ENCODE measurements around the gene RDH13. TPM values are rescaled to one million over a fixed set of nuclear protein-coding genes. Genes with fewer than 3 reads are reported as not detected.
"Not testable (repeated sequence)": the region's sequence is repeated elsewhere in the genome, so short reads cannot be mapped to it uniquely, and the experiment has no call there.

The RDH13 gene
- polyA plus RNA-seq, 5 donors = 7.4 to 15.0 (median 12.5) TPM

- no peak for DNase-seq
These were observed 44.7 kb downstream of the RDH13 start for GRCh38 chr19:55018216-55018615.

- DNase-seq = no peak
These were observed 46.9 kb downstream of the RDH13 start for GRCh38 chr19:55016017-55016416.

- no peak for DNase-seq
These were observed 47.8 kb downstream of the RDH13 start for GRCh38 chr19:55015126-55015525.

- DNase-seq = no peak
These were observed 48.2 kb downstream of the RDH13 start for GRCh38 chr19:55014714-55015113.

GRCh38 chr19:55013596-55013995, 49.4 kb downstream of the RDH13 start:
- no peak for DNase-seq

- DNase-seq = no peak
These were observed 50.6 kb downstream of the RDH13 start for GRCh38 chr19:55012306-55012705.

- DNase-seq = not testable (repeated sequence)
These were observed 52.4 kb downstream of the RDH13 start for GRCh38 chr19:55010561-55010960.

GRCh38 chr19:55008781-55009180, 54.2 kb downstream of the RDH13 start:
- DNase-seq = not testable (repeated sequence)

- not testable (repeated sequence) for DNase-seq
These were observed 54.8 kb downstream of the RDH13 start for GRCh38 chr19:55008189-55008588.

GRCh38 chr19:55007537-55007936, 55.4 kb downstream of the RDH13 start:
- not testable (repeated sequence) for DNase-seq

- DNase-seq = not testable (repeated sequence)
These were observed 56.2 kb downstream of the RDH13 start for GRCh38 chr19:55006795-55007194.

GRCh38 chr19:55005684-55006488, 57.1 kb downstream of the RDH13 start:
- DNase-seq = peak in 1 of 2 donors; percentile 4

- DNase-seq = no peak
These were observed 62.2 kb downstream of the RDH13 start for GRCh38 chr19:55000761-55001160.

- not testable (repeated sequence) for DNase-seq
These were observed 64.2 kb downstream of the RDH13 start for GRCh38 chr19:54998751-54999239.

GRCh38 chr19:54995561-54995960, 67.4 kb downstream of the RDH13 start:
- no peak for DNase-seq

Other genes starting within 250 kb of the RDH13 start
- under 1 TPM in 3 of 5 donors, not detected in 2; 0.12 to 0.16 (median 0.13) TPM for gene KIR3DL1, start 246.7 kb downstream of the RDH13 start, polyA plus RNA-seq (ENCODE audit: insufficient read depth in 1 of 5, insufficient read length in 5 of 5, low replicate concordance in 1 of 5)
- under 1 TPM in 3 of 5 donors, not detected in 2; 0.10 to 0.47 (median 0.19) TPM for gene KIR2DS4, start 230.5 kb downstream of the RDH13 start, polyA plus RNA-seq (ENCODE audit: insufficient read depth in 1 of 5, insufficient read length in 5 of 5, low replicate concordance in 1 of 5)
- gene KIR3DL2, start 212.7 kb downstream of the RDH13 start, polyA plus RNA-seq (ENCODE audit: insufficient read depth in 1 of 5, insufficient read length in 5 of 5, low replicate concordance in 1 of 5) = not detected
- under 1 TPM; 0.35 to 0.73 (median 0.60) TPM for gene FCAR, start 188.9 kb downstream of the RDH13 start, polyA plus RNA-seq (ENCODE audit: insufficient read depth in 1 of 5, insufficient read length in 5 of 5, low replicate concordance in 1 of 5)
- gene NCR1, start 157.0 kb downstream of the RDH13 start, polyA plus RNA-seq (ENCODE audit: insufficient read depth in 1 of 5, insufficient read length in 5 of 5, low replicate concordance in 1 of 5) = 1 to 10 TPM in 1 of 5 donors, under 1 TPM in 4; 0.19 to 1.8 (median 0.33) TPM
- gene NLRP7, start 115.6 kb downstream of the RDH13 start, polyA plus RNA-seq (ENCODE audit: insufficient read depth in 1 of 5, insufficient read length in 5 of 5, low replicate concordance in 1 of 5) = under 1 TPM in 2 of 5 donors, not detected in 3; 0.07 to 0.11 TPM
- gene NLRP2, start 96.8 kb downstream of the RDH13 start, polyA plus RNA-seq (ENCODE audit: insufficient read depth in 1 of 5, insufficient read length in 5 of 5, low replicate concordance in 1 of 5) = 10 to 100 TPM in 1 of 5 donors, 1 to 10 TPM in 4; 6.7 to 13.3 (median 9.2) TPM
- gene GP6, start 24.9 kb downstream of the RDH13 start, polyA plus RNA-seq (ENCODE audit: insufficient read depth in 1 of 5, insufficient read length in 5 of 5, low replicate concordance in 1 of 5) = 1 to 10 TPM in 1 of 5 donors, under 1 TPM in 4; 0.69 to 1.6 (median 0.83) TPM
- gene EPS8L1, start 12.7 kb upstream of the RDH13 start, polyA plus RNA-seq (ENCODE audit: insufficient read depth in 1 of 5, insufficient read length in 5 of 5, low replicate concordance in 1 of 5) = 10 to 100 TPM in 3 of 5 donors, 1 to 10 TPM in 2; 4.2 to 16.4 (median 12.4) TPM
- gene PPP1R12C, start 54.5 kb upstream of the RDH13 start, polyA plus RNA-seq (ENCODE audit: insufficient read depth in 1 of 5, insufficient read length in 5 of 5, low replicate concordance in 1 of 5) = 10 to 100 TPM; 45.4 to 88.7 (median 69.3) TPM
- gene TNNT1, start 86.1 kb upstream of the RDH13 start, polyA plus RNA-seq (ENCODE audit: insufficient read depth in 1 of 5, insufficient read length in 5 of 5, low replicate concordance in 1 of 5) = 10 to 100 TPM in 1 of 5 donors, 1 to 10 TPM in 3, under 1 TPM in 1; 0.91 to 27.5 (median 2.1) TPM
- 1 to 10 TPM in 1 of 5 donors, under 1 TPM in 4; 0.39 to 1.9 (median 0.73) TPM for gene TNNI3, start 94.6 kb upstream of the RDH13 start, polyA plus RNA-seq (ENCODE audit: insufficient read depth in 1 of 5, insufficient read length in 5 of 5, low replicate concordance in 1 of 5)
- gene DNAAF3, start 103.5 kb upstream of the RDH13 start, polyA plus RNA-seq (ENCODE audit: insufficient read depth in 1 of 5, insufficient read length in 5 of 5, low replicate concordance in 1 of 5) = 1 to 10 TPM; 1.4 to 8.6 (median 5.1) TPM
- 1 to 10 TPM in 3 of 5 donors, under 1 TPM in 2; 0.50 to 1.2 (median 1.1) TPM for gene SYT5, start 117.1 kb upstream of the RDH13 start, polyA plus RNA-seq (ENCODE audit: insufficient read depth in 1 of 5, insufficient read length in 5 of 5, low replicate concordance in 1 of 5)
- gene PTPRH, start 146.4 kb upstream of the RDH13 start, polyA plus RNA-seq (ENCODE audit: insufficient read depth in 1 of 5, insufficient read length in 5 of 5, low replicate concordance in 1 of 5) = under 1 TPM; 0.15 to 0.30 (median 0.27) TPM
- 1 to 10 TPM; 2.1 to 5.0 (median 3.4) TPM for gene TMEM86B, start 165.6 kb upstream of the RDH13 start, polyA plus RNA-seq (ENCODE audit: insufficient read depth in 1 of 5, insufficient read length in 5 of 5, low replicate concordance in 1 of 5)
- 10 to 100 TPM; 28.8 to 46.0 (median 35.3) TPM for gene PPP6R1, start 195.9 kb upstream of the RDH13 start, polyA plus RNA-seq (ENCODE audit: insufficient read depth in 1 of 5, insufficient read length in 5 of 5, low replicate concordance in 1 of 5)
- gene HSPBP1, start 217.0 kb upstream of the RDH13 start, polyA plus RNA-seq (ENCODE audit: insufficient read depth in 1 of 5, insufficient read length in 5 of 5, low replicate concordance in 1 of 5) = 10 to 100 TPM; 20.9 to 50.7 (median 28.5) TPM
- 10 to 100 TPM; 10.2 to 20.8 (median 15.7) TPM for gene BRSK1, start 220.8 kb upstream of the RDH13 start, polyA plus RNA-seq (ENCODE audit: insufficient read depth in 1 of 5, insufficient read length in 5 of 5, low replicate concordance in 1 of 5)